Urinary bladder (tissue), 4 donors: ENCODE measurements around the gene MYO1D. TPM values are rescaled to one million over a fixed set of nuclear protein-coding genes. Genes with fewer than 3 reads are reported as not detected.
"Not testable (repeated sequence)": the region's sequence is repeated elsewhere in the genome, so short reads cannot be mapped to it uniquely, and the experiment has no call there.

ENCODE experiments used
- DNase-seq: peaks from one replicate; pipeline ENCODE4 v3.0.0-alpha.2; 2015; ENCODE audit errors: extremely low spot score
- H3K27ac ChIP-seq: one replicate; pipeline ENCODE4 v1.5.1; 2013; ENCODE audit warnings: low read depth, mild to moderate bottlenecking, moderate library complexity
- H3K36me3 ChIP-seq: one replicate; pipeline ENCODE4 v1.6.1; 2013; ENCODE audit warnings: mild to moderate bottlenecking, moderate library complexity; ENCODE audit not compliant: insufficient read depth
- H3K4me1 ChIP-seq: one replicate; pipeline ENCODE4 v1.6.1; 2013; ENCODE audit warnings: mild to moderate bottlenecking, moderate library complexity; ENCODE audit not compliant: insufficient read depth
- H3K4me3 ChIP-seq: one replicate; pipeline ENCODE4 v1.5.1; 2013; ENCODE audit warnings: low read depth, low read length
- WGBS: extraction: QIAGEN DNeasy Blood & Tissue Kit; methylation state at CpG from one replicate; pipeline ENCODE4 v1.1.7; 2013; 5-methylcytosine and 5-hydroxymethylcytosine counted together
- polyA plus RNA-seq: library from polyadenylated mRNA; stranded (reverse); fragments of 200-250 nt; gene quantifications from one replicate; pipeline ENCODE4 v1.2.3, GENCODE V29; 2013
- total RNA-seq: library from RNA; depleted of rRNA; stranded (reverse); fragments of >200 nt; gene quantifications from one replicate; pipeline ENCODE4 v1.2.3, GENCODE V29; 2014
- donor health status: healthy with polysubstance abuse.
- donor health status: healthy.

MYO1D gene
- total and polyA plus RNA-seq, 2 donors = 18.7 to 31.7 TPM

DNA sequence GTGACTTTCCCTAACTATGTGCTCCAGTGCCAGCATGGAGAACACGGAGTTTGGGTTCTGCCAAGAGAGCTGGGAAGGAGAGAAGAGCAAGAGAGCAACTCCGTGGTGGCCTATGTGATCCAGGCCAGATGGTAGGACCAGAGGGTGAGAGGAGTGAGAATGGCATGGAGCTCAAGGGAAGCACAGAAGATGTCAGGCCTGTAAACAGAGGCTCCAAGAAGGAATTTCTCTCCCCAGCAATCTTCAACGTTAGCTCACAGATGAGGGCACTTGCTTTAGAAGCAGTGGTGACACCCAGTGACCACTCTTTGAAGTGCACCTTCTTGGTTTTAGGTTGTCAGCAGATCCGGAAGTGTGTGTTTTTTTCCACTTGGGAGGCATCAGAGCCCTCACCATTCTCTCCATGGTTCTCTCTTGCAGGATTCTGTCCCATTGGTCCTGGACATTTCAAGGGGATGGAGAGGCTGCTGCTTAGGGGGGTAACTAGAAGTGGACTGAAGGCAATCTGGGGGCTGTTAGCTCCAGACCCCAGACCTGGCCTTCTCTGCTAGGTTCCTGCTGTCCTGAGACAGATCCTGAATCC, 33.0 kb upstream of the MYO1D start:
- peak; percentile 53 for DNase-seq
- no peaks in the 10 kb centered on the region for H3K4me1 ChIP-seq
- H3K36me3 ChIP-seq = no peaks in the 10 kb centered on the region
- H3K4me3 ChIP-seq = no peak overlapping the region
- H3K27ac ChIP-seq = no peak overlapping the region
- WGBS = 27% methylated on average over 4 of the region's 4 CpGs

DNA sequence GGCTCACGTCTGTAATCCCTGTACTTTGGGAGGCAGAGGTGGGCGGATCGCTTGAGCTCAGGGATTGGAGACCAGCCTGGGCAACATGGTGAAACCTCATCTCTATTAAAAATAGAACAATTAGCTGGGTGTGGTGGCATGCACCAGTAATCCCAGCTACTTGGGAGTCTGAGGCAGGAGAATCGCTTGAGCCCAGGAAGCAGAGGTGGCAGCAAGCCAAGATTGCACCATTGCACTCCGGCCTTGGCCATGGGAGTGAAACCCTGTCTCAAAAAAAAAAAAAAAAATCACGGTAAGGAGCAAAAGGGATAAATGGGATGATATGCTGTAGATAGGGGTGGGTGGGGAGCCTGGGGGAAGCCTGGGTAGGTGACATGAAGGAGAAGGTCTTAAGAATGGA, 30.7 kb upstream of the MYO1D start:
- Histone ChIP-seq H3K4me3 (no peak overlapping the region), H3K36me3 (no peaks in the 10 kb centered on the region), H3K27ac (no peak overlapping the region), H3K4me1 (peaks cover 2% of the 10 kb centered on the region)
- no peak for DNase-seq
- 81% methylated on average over 6 of the region's 6 CpGs for WGBS

DNA sequence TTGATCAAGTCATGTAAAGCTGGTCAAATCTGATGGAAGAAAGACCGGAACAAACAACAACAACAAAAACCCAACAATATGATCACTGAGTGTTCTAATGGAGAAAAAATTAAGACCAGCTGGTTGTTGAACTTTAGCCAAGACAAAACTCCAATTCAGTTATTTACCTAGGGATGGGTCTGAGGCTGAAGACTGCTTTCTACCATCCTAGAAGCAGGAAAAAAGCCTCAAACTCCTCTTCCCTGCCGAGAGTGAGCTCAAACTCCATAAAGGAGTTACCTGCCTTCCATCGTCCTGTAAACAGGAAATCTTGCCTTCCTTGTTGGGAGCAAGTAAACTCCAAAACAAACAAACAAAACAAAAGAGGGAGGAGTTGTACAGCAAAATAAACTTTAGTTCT, 28.0 kb upstream of the MYO1D start:
- no peak overlapping the region for H3K27ac ChIP-seq
- H3K4me3 ChIP-seq = no peak overlapping the region
- no peak for DNase-seq
- 52% methylated on average over 3 of the region's 3 CpGs for whole genome bisulfite sequencing
- no peaks in the 10 kb centered on the region for H3K36me3 ChIP-seq
- H3K4me1 ChIP-seq = peaks cover 2% of the 10 kb centered on the region

DNA sequence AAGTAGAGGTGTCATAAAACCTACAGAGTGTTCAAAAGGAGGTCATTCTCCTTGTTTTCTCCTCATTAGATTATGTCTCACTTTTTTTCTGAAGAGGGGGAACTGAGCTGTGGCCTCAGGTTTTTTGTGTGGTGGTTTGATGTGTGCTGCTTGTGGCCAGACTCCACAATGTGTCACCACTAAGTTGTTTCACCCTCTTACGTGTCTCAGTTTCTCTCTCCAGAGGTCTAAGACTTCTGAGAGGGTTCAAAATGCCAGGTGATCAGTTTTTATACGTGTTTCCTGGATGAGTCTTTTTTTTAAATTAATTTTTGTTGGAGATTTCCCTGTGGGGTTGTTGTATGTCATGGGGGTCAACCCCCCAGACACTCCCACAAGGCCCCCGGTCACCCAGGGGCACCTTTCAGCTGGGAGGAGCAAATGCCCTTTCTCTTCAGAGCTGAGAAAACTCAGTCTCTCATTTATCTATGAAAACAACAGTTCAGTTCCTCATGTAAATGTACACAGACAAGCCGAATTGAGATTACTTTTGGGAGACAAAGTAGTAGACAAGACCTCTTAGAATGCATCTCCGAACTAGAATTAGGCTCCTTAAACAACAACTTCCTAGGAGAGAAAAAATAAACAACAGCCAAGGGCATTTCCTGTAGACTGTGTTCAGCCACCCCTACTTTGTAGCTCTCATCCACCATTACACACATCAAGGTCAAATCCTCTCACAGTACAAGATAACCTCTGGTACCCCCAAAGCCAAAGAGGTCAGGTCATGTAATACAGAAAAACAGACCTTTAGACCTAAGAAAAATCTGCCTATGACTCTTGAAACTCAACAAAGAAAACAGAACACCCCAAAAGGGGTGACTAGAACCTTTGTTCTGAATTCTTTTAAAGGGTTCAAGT, 27.1 kb upstream of the MYO1D start:
- H3K4me1 ChIP-seq = peaks cover 2% of the 10 kb centered on the region
- 65% methylated on average over 5 of the region's 5 CpGs for WGBS
- H3K36me3 ChIP-seq = no peaks in the 10 kb centered on the region
- no peak for DNase-seq
- no peak overlapping the region for H3K27ac ChIP-seq
- H3K4me3 ChIP-seq = no peak overlapping the region

DNA sequence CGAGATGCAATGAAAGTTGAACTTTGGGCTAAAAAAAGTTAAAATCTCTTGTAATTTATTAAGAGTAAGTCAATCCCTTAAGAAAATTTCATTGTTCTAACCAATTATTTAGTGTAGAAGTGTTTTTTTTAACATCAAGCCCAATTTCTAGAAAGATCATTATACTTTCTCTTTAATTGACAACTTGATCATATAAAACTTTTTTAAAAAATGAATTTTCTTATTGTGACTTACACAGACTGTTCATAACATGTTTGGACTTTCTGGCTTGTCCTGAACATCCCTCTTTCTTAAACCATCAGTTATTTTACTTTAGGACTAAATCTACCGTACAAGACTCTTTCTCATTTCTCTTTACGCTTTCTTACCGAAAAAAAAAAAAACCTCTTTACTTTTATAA, 24.8 kb upstream of the MYO1D start:
- H3K27ac ChIP-seq = no peak overlapping the region
- no peak for DNase-seq
- H3K36me3 ChIP-seq = no peaks in the 10 kb centered on the region
- 97% methylated on average over 4 of the region's 4 CpGs for WGBS
- no peak overlapping the region for H3K4me3 ChIP-seq
- peaks cover 2% of the 10 kb centered on the region for H3K4me1 ChIP-seq

DNA sequence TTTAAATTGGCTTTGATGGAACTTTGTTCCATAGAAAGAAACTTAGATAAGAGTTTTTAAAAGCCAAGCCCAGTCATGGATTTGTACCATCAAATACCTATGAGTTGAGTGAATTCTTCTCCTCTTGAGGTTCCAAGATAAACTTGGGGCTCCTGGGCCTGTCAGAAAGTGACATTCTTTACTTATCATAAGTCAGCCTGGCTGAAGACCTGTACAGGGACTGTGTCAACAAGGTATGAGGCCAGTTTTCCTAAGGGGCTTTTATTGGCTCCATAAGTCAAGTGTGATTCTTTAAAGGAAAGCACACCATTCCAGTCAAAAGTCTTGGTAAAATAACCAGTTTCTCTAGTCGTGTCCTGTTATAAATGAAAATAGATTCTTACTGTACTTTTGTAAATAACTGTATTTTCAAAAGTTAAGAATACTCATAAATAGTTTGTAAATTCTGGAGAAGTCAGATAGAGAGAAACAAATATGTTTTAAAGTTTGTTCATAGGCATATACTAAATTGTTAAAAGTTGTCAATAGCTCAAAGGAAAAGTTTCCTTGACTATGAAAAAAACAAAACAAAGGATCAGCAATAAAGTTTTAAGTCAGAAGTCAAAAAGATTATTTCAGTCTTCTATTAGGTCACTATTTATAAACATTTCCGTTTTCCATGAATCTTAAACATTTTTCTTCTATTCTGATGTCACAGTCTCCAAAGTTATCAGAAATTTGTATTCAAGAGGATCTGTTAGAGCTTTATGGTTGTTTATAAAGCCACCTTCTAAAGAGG, 22.5 kb upstream of the MYO1D start:
- no peaks in the 10 kb centered on the region for H3K36me3 ChIP-seq
- H3K4me3 ChIP-seq = no peak overlapping the region
- peaks cover 2% of the 10 kb centered on the region for H3K4me1 ChIP-seq
- WGBS = 38% methylated on average over 2 of the region's 2 CpGs
- no peak overlapping the region for H3K27ac ChIP-seq
- DNase-seq = no peak

DNA sequence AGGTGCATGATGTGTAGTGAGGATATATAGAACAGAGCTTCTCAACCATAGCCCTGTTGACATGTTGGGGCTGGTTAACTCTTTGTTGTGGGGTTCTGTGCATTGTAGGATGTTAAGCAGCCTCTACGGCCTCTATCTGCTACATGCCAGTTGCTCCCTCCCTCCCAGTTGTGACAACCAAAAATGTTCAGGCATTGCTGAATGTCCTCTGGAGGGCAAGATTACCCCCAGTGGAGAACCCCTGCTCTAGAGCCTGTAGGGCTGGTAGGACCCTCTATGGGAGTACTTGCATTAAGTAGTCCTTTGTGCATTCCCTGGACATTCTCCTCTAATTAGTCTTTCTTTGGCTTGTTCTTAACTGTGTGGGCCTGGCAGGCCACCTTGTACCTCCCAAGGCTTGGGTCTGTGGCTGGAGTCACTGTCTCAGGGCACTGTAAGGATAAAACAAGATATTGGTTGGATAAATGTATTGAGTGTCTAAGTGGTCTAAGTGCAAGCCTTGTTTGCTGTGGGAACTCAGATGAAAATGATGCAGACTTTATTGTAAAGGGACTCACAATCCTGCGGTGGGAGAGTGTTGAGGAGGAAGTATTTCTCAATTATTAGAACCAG, 19.8 kb upstream of the MYO1D start:
- no peak for DNase-seq
- no peaks in the 10 kb centered on the region for H3K36me3 ChIP-seq
- 67% methylated on average over 2 of the region's 2 CpGs for WGBS
- H3K27ac ChIP-seq = no peak overlapping the region
- H3K4me3 ChIP-seq = no peak overlapping the region
- no peaks in the 10 kb centered on the region for H3K4me1 ChIP-seq

DNA sequence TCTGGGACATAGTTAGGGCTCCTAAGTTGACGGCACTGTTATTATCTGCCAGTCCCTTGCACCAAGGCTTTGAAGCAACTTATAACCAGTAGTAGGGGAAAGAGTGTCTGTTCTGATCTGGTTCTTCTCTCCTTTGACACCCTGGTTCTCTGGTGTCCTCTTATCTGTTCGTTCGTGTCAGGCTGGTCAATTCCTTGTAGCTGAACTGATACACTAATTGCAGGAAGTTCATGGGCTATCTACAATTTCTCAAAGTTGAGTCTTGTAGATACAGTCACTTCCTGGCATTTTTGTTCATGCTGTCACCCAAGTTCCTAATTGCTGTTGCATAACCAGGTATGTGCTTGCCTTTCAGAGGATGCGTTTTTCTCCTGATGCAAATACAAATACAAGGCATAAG, 17.3 kb upstream of the MYO1D start:
- Histone ChIP-seq H3K4me3 (no peak overlapping the region), H3K27ac (no peak overlapping the region), H3K36me3 (no peaks in the 10 kb centered on the region), H3K4me1 (no peaks in the 10 kb centered on the region)
- WGBS = 55% methylated on average over 4 of the region's 4 CpGs
- DNase-seq = no peak

DNA sequence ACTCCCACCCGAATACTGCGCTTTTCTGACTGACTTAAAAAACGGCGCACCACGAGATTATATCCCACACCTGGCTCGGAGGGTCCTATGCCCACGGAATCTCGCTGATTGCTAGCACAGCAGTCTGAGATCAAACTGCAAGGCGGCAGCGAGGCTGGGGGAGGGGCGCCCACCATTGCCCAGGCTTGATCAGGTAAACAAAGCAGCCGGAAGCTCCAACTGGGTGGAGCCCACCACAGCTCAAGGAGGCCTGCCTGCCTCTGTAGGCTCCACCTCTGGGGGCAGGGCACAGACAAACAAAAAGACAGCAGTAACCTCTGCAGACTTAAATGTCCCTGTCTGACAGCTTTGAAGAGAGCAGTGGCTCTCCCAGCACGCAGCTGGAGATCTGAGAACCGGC, 10.5 kb upstream of the MYO1D start:
- WGBS = 36% methylated on average over 4 of the region's 14 CpGs
- not testable (repeated sequence) for H3K36me3 ChIP-seq, H3K4me3 ChIP-seq, H3K4me1 ChIP-seq, DNase-seq, H3K27ac ChIP-seq

DNA sequence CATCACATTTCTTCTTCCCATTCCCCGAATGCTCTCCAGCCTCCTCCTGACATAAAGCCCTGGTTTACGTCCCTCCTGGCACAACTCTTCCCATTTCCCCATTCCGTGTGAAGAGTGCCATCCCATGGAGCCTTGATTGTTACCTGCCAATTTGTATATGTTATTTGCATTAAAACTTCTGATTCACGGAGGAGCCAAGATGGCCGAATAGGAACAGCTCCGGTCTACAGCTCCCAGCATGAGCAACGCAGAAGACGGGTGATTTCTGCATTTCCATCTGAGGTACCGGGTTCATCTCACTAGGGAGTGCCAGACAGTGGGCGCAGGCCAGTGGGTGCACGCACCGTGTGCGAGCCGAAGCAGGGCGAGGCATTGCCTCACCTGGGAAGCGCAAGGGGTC, 10.0 kb upstream of the MYO1D start:
- 92% methylated on average over 8 of the region's 16 CpGs for WGBS
- not testable (repeated sequence) for H3K27ac ChIP-seq

DNA sequence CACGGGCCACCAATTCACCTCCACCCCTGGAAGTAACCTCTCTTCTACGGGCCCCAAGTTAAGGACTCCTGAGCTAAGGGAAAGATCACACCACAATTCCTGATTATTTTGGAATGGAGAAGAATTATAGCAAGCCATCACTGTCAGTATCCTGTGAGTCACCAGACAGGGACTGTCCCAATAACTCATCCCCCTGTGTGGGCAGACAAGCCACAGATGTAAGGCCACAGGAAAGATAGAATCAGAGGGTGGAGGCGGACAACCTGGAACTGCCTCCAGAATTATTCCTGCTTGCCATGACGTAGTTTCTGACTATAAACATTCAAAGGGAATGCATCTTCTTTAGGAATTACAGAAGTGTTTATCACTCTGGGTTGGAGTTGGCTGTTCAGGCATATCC, 5.8 kb upstream of the MYO1D start:
- no peaks in the 10 kb centered on the region for H3K4me1 ChIP-seq
- no peak overlapping the region for H3K4me3 ChIP-seq
- WGBS = 77% methylated on average over 4 of the region's 4 CpGs
- no peak for DNase-seq
- H3K36me3 ChIP-seq = no peaks in the 10 kb centered on the region
- H3K27ac ChIP-seq = no peak overlapping the region

More for the DNA sequence above, 10.0 kb upstream of the MYO1D start:
- not testable (repeated sequence) for H3K36me3 ChIP-seq, H3K4me3 ChIP-seq, DNase-seq, H3K4me1 ChIP-seq

DNA sequence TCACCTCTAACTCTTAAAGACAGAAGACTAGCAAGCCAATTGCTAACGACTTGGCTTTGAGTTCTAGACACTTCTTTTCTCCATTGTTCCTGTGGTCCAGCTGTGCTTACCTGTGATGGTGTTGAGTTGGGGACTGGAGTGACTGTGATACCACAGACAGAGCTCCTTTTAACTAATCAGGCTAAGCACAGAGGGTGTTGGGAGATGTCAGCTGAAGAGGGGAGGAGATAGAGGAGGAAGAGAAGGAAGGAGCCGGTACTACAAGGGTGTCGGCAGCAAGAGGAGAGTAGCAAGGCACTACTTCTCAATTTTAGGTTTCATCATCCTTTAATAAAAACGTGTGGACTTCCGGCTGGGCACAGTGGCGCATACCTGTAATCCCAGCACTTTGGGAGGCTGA, 5.1 kb upstream of the MYO1D start:
- Histone ChIP-seq H3K36me3 (no peaks in the 10 kb centered on the region), H3K27ac (no peak overlapping the region), H3K4me3 (no peak overlapping the region), H3K4me1 (no peaks in the 10 kb centered on the region)
- WGBS = 70% methylated on average over 6 of the region's 6 CpGs
- no peak for DNase-seq

DNA sequence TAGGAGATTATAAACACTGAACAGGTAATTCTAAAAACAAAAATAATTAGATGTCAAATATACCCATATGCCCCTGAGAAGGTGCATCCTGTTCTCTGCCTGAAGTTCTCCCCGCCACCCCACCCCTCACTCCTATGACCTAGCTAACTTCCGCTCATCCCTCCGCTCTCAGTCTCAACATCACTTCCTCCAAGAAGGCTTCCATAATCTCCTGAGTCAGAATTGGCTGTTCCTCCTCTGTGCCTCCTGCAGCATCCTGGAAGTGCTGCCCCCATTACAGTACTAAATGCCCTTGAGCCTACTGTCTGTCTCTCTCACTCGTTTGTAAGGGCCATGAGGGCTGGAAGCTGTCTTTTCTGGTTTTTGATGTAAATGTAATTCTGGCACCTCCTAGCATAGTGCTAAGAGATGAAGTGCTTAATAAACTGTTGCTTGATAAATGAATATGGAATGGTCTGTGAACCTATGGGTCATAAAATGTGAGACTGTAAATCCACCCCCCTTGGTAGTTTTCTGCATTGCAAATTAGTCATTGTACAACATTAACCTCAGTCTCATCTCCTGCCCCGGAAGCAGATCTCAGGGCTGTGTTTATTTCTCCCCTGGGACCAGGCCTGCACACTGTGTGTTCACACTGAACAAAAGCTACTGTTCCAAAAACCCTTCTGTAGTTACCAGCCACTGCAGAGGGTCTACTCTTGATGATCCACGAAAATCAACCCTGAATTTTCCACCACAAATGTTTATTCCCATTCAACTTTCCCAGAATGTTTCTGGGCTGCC, 3.9 kb upstream of the MYO1D start:
- Histone ChIP-seq H3K4me1 (no peaks in the 10 kb centered on the region), H3K4me3 (no peak overlapping the region), H3K36me3 (no peaks in the 10 kb centered on the region), H3K27ac (no peak overlapping the region)
- WGBS = 71% methylated on average over 6 of the region's 6 CpGs
- DNase-seq = no peak
